ENCODE measurements around the gene OR2T27.

DNA sequence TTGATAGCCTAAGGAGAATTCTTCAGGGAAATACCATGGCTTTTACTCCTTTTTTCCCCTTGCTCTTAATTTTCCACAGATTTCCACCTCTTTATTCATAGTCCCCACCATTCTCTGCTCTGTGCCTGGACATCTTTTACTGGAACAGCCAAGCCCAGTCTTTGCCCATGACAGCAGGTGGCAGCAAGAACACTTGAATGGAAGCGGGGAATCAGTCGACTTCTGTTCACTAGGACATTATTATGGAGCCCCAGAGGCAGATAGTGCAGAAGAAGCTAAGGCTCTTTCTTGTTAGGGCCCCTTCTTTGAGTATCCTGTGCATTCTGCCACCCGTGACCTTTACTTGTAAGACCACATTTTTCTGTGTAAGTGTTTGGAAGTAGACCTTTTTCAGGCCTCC lies 40.9 kb upstream of the OR2T27 start:
- no peak for TF ChIP-seq POLR2A (IDR thresholded peaks at IDR 0.05)
- no peak for TF ChIP-seq CTCF (IDR thresholded peaks at IDR 0.05)

Measured in breast epithelium (tissue), 3 donors.